ENCODE results near the gene IL13.

The IL13 gene

GRCh38 chr5:132695956-132696355 lies 38.0 kb downstream of the IL13 start:
- Histone ChIP-seq H3K9ac (ENCODE audit: low read depth, low read length, poor library complexity) (no peak overlapping the region), H4K91ac (ENCODE audit: low read depth, low read length, poor library complexity) (no peak overlapping the region), H3K14ac (ENCODE audit: low read length) (no peak overlapping the region), H2BK120ac (ENCODE audit: low read depth, low read length) (no peak overlapping the region), H2BK12ac (ENCODE audit: low read length) (no peak overlapping the region), H3K79me1 (ENCODE audit: low read depth, low read length) (no peaks in the 10 kb centered on the region), H3K4me2 (ENCODE audit: insufficient read depth, low read length, poor library complexity, severe bottlenecking) (no peak overlapping the region), H3K27me3 (ENCODE audit: control insufficient read depth in 3 of 3, insufficient read depth in 3 of 3, low read depth in 1 of 3, low read length in 3 of 3) (no peaks in the 10 kb centered on the region), H3K4me3 (ENCODE audit: low read length in 2 of 2) (no peak overlapping the region), H3K18ac (ENCODE audit: low read length) (no peak overlapping the region), H4K8ac (ENCODE audit: low read depth, low read length) (no peak overlapping the region), H3K4me1 (ENCODE audit: control insufficient read depth in 2 of 2, insufficient read depth in 1 of 2, low read depth in 1 of 2, low read length in 2 of 2) (no peaks in the 10 kb centered on the region), H3K36me3 (replicated peaks in 1 of 2; ENCODE audit: control insufficient read depth in 2 of 2, insufficient read depth in 2 of 2, low read length in 2 of 2) (peaks cover 14 to 37% of the 10 kb centered on the region in 2 donors), H2AFZ (ENCODE audit: low read length) (no peak overlapping the region), H3K27ac (replicated peaks; ENCODE audit: low read length) (no peak overlapping the region), H3K9me3 (replicated peaks in 1 of 2; ENCODE audit: control insufficient read depth in 2 of 2, insufficient read depth in 1 of 2, low read depth in 1 of 2, low read length in 2 of 2) (no peaks in the 10 kb centered on the region), H2AK5ac (ENCODE audit: low read depth, low read length) (no peak overlapping the region), H3K23ac (ENCODE audit: low read depth, low read length, poor library complexity) (no peak overlapping the region), H2BK15ac (ENCODE audit: low read length) (no peak overlapping the region), H2BK5ac (ENCODE audit: low read length) (no peak overlapping the region), H3K4ac (ENCODE audit: low read length) (no peak overlapping the region)
- no CpG with 5 or more reads among the region's 4 CpGs for WGBS, 2 donors (ENCODE audit: extremely low coverage in 2 of 2, insufficient read length in 2 of 2, insufficient replicate concordance in 1 of 2)
- no peak for DNase-seq (ENCODE audit: low spot score)

DNA sequence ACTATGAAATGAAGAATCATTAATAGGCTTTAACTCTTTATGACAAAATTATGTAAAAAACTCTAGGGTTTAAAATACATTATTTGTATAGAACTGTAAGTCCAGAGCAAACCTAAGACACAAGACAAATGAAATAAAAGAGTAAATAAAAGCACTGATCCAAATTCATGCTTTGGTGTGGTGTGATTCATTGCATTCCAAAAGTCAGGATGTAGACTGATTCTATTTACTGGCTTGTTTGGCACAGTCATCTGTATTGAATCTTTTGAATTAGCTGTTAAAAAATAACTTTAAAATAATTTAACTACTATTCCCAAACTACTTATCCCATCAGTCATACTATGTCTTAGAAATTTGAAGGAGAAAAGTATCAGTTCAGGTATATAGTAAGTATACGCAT lies 46.9 kb downstream of the IL13 start:
- H2BK5ac ChIP-seq (ENCODE audit: low read length), result no peak overlapping the region
- H3K9ac ChIP-seq (ENCODE audit: low read depth, low read length, poor library complexity), result no peak overlapping the region
- H3K27me3 ChIP-seq (ENCODE audit: control insufficient read depth in 3 of 3, insufficient read depth in 3 of 3, low read depth in 1 of 3, low read length in 3 of 3), result no peaks in the 10 kb centered on the region
- H2BK12ac ChIP-seq (ENCODE audit: low read length), result no peak overlapping the region
- H3K4ac ChIP-seq (ENCODE audit: low read length), result no peak overlapping the region
- H3K4me3 ChIP-seq (ENCODE audit: low read length in 2 of 2), result no peak overlapping the region
- H3K36me3 ChIP-seq (replicated peaks in 1 of 2; ENCODE audit: control insufficient read depth in 2 of 2, insufficient read depth in 2 of 2, low read length in 2 of 2), result peaks cover 9 to 36% of the 10 kb centered on the region in 2 donors
- no peak overlapping the region for H4K8ac ChIP-seq (ENCODE audit: low read depth, low read length)
- H3K23ac ChIP-seq (ENCODE audit: low read depth, low read length, poor library complexity), result no peak overlapping the region
- H3K27ac ChIP-seq (replicated peaks; ENCODE audit: low read length), result no peak overlapping the region
- H3K4me1 ChIP-seq (ENCODE audit: control insufficient read depth in 2 of 2, insufficient read depth in 1 of 2, low read depth in 1 of 2, low read length in 2 of 2), result no peaks in the 10 kb centered on the region
- no peak overlapping the region for H3K4me2 ChIP-seq (ENCODE audit: insufficient read depth, low read length, poor library complexity, severe bottlenecking)
- no CpG with 5 or more reads among the region's 1 CpG for WGBS, 2 donors (ENCODE audit: extremely low coverage in 2 of 2, insufficient read length in 2 of 2, insufficient replicate concordance in 1 of 2)
- no peak overlapping the region for H2AK5ac ChIP-seq (ENCODE audit: low read depth, low read length)
- H3K9me3 ChIP-seq (replicated peaks in 1 of 2; ENCODE audit: control insufficient read depth in 2 of 2, insufficient read depth in 1 of 2, low read depth in 1 of 2, low read length in 2 of 2), result no peaks in the 10 kb centered on the region
- no peak overlapping the region for H2BK15ac ChIP-seq (ENCODE audit: low read length)
- H3K79me1 ChIP-seq (ENCODE audit: low read depth, low read length), result no peaks in the 10 kb centered on the region
- H3K18ac ChIP-seq (ENCODE audit: low read length), result no peak overlapping the region
- no peak for DNase-seq (ENCODE audit: low spot score)
- H3K14ac ChIP-seq (ENCODE audit: low read length), result no peak overlapping the region
- H2BK120ac ChIP-seq (ENCODE audit: low read depth, low read length), result no peak overlapping the region
- no peak overlapping the region for H4K91ac ChIP-seq (ENCODE audit: low read depth, low read length, poor library complexity)
- H2AFZ ChIP-seq (ENCODE audit: low read length), result no peak overlapping the region

- Histone ChIP-seq H3K4me3 (ENCODE audit: low read length in 2 of 2) (no peak overlapping the region), H3K4me1 (ENCODE audit: control insufficient read depth in 2 of 2, insufficient read depth in 1 of 2, low read depth in 1 of 2, low read length in 2 of 2) (no peaks in the 10 kb centered on the region), H3K9ac (ENCODE audit: low read depth, low read length, poor library complexity) (no peak overlapping the region), H3K4ac (ENCODE audit: low read length) (no peak overlapping the region), H3K23ac (ENCODE audit: low read depth, low read length, poor library complexity) (no peak overlapping the region), H2BK15ac (ENCODE audit: low read length) (no peak overlapping the region), H3K9me3 (replicated peaks in 1 of 2; ENCODE audit: control insufficient read depth in 2 of 2, insufficient read depth in 1 of 2, low read depth in 1 of 2, low read length in 2 of 2) (no peaks in the 10 kb centered on the region), H3K14ac (ENCODE audit: low read length) (no peak overlapping the region), H4K8ac (ENCODE audit: low read depth, low read length) (no peak overlapping the region), H3K4me2 (ENCODE audit: insufficient read depth, low read length, poor library complexity, severe bottlenecking) (no peak overlapping the region), H2AK5ac (ENCODE audit: low read depth, low read length) (no peak overlapping the region), H4K91ac (ENCODE audit: low read depth, low read length, poor library complexity) (no peak overlapping the region), H2BK5ac (ENCODE audit: low read length) (no peak overlapping the region), H3K79me1 (ENCODE audit: low read depth, low read length) (no peaks in the 10 kb centered on the region), H3K27ac (replicated peaks; ENCODE audit: low read length) (no peak overlapping the region), H2BK12ac (ENCODE audit: low read length) (no peak overlapping the region), H3K18ac (ENCODE audit: low read length) (no peak overlapping the region), H3K36me3 (replicated peaks in 1 of 2; ENCODE audit: control insufficient read depth in 2 of 2, insufficient read depth in 2 of 2, low read length in 2 of 2) (peaks cover 5% of the 10 kb centered on the region in 2 donors), H2BK120ac (ENCODE audit: low read depth, low read length) (no peak overlapping the region), H2AFZ (ENCODE audit: low read length) (no peak overlapping the region), H3K27me3 (ENCODE audit: control insufficient read depth in 3 of 3, insufficient read depth in 3 of 3, low read depth in 1 of 3, low read length in 3 of 3) (no peaks in the 10 kb centered on the region)
- DNase-seq (ENCODE audit: low spot score), result no peak
These were observed 50.7 kb downstream of the IL13 start for GRCh38 chr5:132708645-132709044.
